NCI-H2171 treated with DMSO at 0.1 percent for 48 hours (cell line): ENCODE measurements around the gene LRMDA.
"Not testable (repeated sequence)": the region's sequence is repeated elsewhere in the genome, so short reads cannot be mapped to it uniquely, and the experiment has no call there.

Source experiments
- DNase-seq: peaks from one replicate; lab custom pipeline; 2025; lab: John Stamatoyannopoulos, UW

LRMDA gene

DNA sequence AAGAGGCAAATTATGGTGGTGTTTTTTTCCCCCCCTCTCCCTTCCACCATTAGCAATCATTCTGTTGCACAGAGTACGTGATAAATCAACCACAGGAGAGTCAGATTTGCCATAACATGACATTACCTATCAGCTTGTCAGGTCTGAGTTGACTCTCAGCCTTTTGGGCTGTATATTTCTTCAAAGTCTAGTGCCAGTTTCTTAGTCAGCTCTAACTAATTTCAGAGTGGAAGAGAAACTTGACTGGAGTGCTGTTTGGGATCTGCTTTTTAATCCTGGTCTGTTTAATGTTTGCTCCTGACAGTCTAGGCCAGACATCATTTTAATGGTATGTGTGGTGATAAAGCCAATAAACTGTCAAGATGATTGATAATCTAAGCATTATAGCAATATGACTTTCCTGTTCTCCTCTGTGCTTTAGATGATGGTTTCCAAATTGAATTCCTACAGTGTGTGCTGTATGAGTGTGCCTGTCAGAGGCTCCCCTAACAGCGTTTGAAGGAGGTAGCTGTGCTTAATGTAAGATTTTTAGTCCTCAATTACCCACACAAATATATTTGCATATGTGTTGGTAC lies 76.9 kb downstream of the LRMDA start:
- DNase-seq: peak; percentile 7

- DNase-seq: peak; percentile 13
Measured at GRCh38 chr10:75508814-75509306, 77.4 kb downstream of the LRMDA start.

DNA sequence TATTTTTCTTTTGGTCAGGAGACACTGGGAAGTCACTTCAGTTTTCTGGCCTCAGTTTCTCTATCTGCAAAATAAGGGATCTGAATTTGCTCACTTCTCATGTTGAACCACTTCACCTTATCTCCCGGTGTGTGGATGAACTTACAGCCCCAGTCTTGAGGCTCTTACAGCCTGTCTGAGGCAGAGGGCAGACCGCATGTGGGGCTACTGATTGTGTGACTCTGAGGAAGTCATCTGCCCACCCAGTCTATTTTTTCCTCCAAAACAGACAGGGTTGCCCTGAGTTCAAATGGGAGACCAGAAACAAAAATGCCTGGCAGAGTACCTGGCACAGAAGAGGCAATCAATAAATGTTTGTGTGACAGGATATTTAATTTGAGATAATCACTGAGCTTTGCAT lies 78.3 kb downstream of the LRMDA start:
- DNase-seq: no peak

DNA sequence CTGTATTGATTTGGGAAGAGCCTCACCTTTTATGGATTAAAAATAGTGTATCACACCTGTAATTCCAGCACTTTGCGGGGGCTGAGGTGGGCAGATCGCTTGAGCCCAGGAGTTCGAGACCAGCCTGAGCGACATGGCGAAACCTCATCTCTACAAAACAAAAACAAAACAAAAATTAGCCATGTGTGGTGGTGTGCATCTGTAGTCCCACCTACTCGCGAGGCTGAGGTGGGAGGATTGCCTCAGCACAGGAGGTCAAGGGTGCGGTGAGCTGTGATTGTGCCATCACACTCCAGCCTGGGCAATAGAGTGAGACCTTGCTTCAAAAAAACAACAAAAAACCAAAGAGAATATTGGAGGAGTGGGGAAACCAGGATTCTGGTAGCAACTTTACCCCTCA lies 79.6 kb downstream of the LRMDA start:
- DNase-seq: no peak

GRCh38 chr10:75512203-75512933 lies 80.9 kb downstream of the LRMDA start:
- DNase-seq: peak; percentile 19

DNA sequence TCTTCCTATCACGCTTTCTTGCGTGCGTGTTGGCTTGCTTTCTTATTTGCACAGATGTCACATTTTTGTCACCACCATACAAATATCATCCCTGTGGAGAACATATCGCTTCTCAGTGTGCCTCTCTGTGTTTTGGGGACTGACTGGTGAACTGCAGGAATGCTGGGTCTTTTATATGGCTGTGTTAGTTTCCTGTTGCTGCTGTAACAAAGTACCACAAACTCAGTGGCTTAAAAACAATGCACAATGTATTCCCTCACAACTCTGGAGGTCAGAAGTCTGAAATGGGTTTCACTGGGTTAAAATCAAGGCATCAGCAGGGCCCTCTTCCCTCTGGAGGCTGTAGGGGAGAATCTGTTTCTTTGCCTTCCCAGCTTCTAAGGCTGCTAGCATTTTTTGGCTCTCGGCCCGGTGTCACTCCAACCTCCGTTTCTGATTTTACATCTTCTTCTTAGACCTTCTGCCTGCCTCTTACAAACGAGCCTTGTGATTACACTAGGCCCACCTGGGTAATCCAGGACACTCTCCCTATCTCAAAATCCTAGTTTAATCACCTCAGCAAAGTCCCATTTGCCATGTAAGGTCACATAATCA lies 82.0 kb downstream of the LRMDA start:
- peak; percentile 9 for DNase-seq

GRCh38 chr10:75514830-75515229 lies 83.4 kb downstream of the LRMDA start:
- DNase-seq: no peak

GRCh38 chr10:75516154-75516553 lies 84.7 kb downstream of the LRMDA start:
- not testable (repeated sequence) for DNase-seq

DNA sequence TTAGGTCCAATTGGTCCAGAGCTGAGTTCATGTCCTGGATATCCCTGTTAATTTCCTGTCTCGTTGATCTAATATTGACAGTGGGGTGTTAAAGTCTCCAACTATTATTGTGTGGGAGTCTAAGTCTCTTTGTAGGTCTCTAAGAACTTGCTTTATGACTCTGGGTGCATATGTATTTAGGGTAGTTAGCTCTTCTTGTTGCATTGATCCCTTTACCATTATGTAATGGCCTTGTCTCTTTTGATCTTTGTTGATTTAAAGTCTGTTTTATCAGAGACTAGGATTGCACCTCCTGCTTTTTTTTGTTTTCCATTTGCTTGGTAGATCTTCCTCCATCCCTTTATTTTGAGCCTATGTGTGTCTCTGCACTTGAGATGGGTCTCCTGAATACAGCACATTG lies 87.8 kb downstream of the LRMDA start:
- DNase-seq: not testable (repeated sequence)

DNA sequence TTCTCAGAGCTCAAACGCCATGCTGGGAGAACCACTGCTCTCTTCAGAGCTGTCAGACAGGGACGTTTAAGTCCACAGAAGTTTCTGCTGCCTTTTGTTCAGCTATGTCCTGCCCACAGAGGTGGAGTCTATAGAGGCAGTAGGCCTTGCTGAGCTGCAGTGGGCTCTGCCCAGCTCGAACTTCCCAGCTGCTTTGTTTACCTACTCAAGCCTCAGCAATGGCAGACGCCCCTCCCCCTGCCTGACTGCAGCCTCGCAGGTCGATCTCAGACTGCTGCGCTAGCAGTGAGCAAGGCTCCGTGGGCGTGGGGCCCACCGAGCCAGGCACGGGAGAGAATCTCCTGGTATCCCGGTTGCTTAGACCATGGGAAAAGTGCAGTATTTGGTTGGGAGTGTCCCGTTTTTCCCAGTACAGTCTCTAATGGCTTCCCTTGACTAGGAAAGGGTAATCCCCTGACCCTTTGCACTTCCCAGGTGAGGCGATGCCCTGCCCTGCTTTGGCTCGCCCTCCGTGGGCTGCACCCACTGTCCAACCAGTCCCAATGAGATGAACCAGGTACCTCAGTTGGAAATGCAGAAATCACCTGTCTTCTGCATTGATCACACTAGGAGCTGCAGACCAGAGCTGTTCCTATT lies 89.9 kb downstream of the LRMDA start:
- not testable (repeated sequence) for DNase-seq

GRCh38 chr10:75525067-75525466 lies 93.6 kb downstream of the LRMDA start:
- DNase-seq: no peak

GRCh38 chr10:75525646-75526045 lies 94.2 kb downstream of the LRMDA start:
- no peak for DNase-seq

DNA sequence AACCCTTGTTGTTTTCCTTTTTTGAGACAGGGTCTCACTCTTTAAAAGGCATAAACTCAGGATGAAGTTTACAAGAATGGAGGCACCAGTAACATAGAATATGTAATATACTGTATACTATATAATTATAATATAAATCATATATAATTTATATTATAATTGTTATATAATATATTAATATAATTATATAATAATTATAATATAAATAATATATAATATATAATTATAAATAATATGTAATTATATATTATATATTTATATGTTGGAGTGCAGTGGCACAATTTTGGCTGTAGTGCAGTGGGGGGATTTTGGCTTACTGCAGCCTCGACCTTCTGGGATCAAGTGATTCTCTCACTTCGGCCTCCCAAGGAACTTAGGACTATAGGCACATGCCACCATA lies 96.1 kb downstream of the LRMDA start:
- DNase-seq: no peak

- no peak for DNase-seq
Measured at GRCh38 chr10:75528392-75528791, 97.0 kb downstream of the LRMDA start.

GRCh38 chr10:75530299-75530698 lies 98.9 kb downstream of the LRMDA start:
- no peak for DNase-seq

GRCh38 chr10:75531571-75532031 lies 100.2 kb downstream of the LRMDA start:
- no peak for DNase-seq

GRCh38 chr10:75532253-75532924 lies 101.0 kb downstream of the LRMDA start:
- DNase-seq: no peak

DNA sequence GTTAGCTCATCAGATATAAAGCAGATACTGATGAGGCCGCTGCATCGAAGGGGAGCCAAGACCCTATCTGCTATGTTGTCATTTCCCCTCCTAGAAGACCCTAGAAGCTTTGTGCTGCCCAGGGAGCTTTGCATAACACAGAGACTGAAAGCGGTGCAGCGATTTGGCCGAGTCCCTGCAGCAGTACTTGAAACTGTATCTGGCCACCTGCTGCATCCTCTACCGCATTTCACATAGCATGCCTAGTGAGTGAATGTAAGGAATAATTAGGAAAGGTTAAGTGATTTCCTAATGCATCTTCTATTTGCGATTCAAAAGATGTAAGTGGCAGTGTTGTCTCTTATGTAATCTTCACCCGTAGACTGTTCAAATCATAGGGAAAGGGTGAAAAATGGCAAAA lies 106.7 kb downstream of the LRMDA start:
- peak; percentile 2 for DNase-seq

- DNase-seq: no peak
Measured at GRCh38 chr10:75538765-75539164, 107.3 kb downstream of the LRMDA start.

DNA sequence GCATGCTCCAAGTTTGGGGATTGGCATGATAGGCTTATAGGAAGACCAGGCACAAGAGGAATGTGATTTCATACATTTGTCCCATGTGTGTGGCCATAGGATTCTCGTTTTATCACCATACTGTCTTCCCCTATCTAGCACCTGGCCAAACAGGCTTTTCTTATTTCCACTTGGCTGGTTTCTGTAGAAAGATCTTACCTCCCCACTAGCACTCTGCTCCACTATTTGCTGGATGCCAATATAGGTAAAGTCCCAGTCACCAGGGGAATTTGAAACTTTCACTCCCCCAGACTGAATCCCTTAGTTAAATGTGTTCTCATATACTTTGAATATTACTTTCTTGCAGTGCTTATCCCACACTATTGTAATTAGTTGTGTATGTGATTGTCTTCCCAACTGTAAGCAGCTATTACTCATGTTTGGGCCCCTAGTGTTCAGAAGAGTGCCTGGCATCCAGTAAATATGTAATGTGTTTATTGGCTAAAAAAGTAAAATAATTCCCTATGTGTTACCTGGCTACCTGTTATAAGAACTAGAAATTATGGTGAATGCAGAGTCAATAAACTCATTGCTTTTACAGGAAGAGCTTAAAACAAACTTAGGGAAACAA lies 109.0 kb downstream of the LRMDA start:
- no peak for DNase-seq

GRCh38 chr10:75540981-75541380 lies 109.6 kb downstream of the LRMDA start:
- DNase-seq: no peak

- no peak for DNase-seq
Measured at GRCh38 chr10:75541411-75541810, 110.0 kb downstream of the LRMDA start.
